HepG2 (cell line): ENCODE data around the gene IMP3. TPM values are rescaled to one million over a fixed set of nuclear protein-coding genes. Genes with fewer than 3 reads are reported as not detected.

Experiments
- FUBP1 ChIP-seq: sonication (generic); formaldehyde crosslinking; IDR thresholded peaks from 2 replicates; pipeline ENCODE4 v1.5.1; 2020; ENCODE audit warnings: missing genetic modification reagents, mild to moderate bottlenecking, borderline replicate concordance
- MEIS1 ChIP-seq: sonication (generic); formaldehyde crosslinking; IDR thresholded peaks from 2 replicates; pipeline ENCODE4 v1.9.0; 2021; ENCODE audit warnings: mild to moderate bottlenecking, missing genetic modification reagents, moderate library complexity, borderline replicate concordance
- SSRP1 ChIP-seq: IDR thresholded peaks from 2 replicates; pipeline ENCODE4 v1.6.1; 2016; ENCODE audit warnings: control low read depth
- TBL1XR1 ChIP-seq: fragments of 150-350 bp; IDR thresholded peaks from 2 replicates; pipeline ENCODE4 v1.6.1; 2014; ENCODE audit warnings: borderline replicate concordance, low read length; ENCODE audit not compliant: partially characterized antibody
- ZBTB40 ChIP-seq, 2 experiments: fragments of 450-650 bp in 1 of 2; sonication (generic) in 1 of 2; formaldehyde crosslinking in 1 of 2; IDR thresholded peaks; 2 replicates each; pipeline versions ENCODE4 v1.6.1 to v1.8.0; 2016 to 2022; ENCODE audit warnings: antibody characterized with exemption in 1 of 2, mild to moderate bottlenecking in 1 of 2, missing genetic modification reagents in 1 of 2
- ZNF3 ChIP-seq: IDR thresholded peaks from 2 replicates; pipeline ENCODE4 v1.7.0; 2017; ENCODE audit warnings: inconsistent platforms
- ZNF646 ChIP-seq: sonication (generic); formaldehyde crosslinking; IDR thresholded peaks from 2 replicates; pipeline ENCODE4 v1.9.0; 2021; ENCODE audit warnings: mild to moderate bottlenecking, missing genetic modification reagents
- ZNF672 ChIP-seq: sonication (generic); formaldehyde crosslinking; IDR thresholded peaks from 2 replicates; pipeline ENCODE4 v1.8.1; 2022; ENCODE audit warnings: missing genetic modification reagents
- ZNF749 ChIP-seq: sonication (generic); formaldehyde crosslinking; IDR thresholded peaks from 2 replicates; pipeline ENCODE4 v1.8.0; 2022; ENCODE audit warnings: mild to moderate bottlenecking, missing genetic modification reagents, moderate library complexity, borderline replicate concordance
- polyA plus RNA-seq, 8 experiments: library from polyadenylated mRNA; depleted of rRNA in 3 of 8; stranded (reverse) in 7 of 8; unstranded in 1 of 8; fragments of >200 nt; fragmentation: Illumina TruSeq in 4 of 8; extraction: Trizol in 4 of 8; gene quantifications; 2 replicates each; pipeline versions ENCODE4 v1.2.1 to v1.2.3, GENCODE V29; 2011 to 2016; ENCODE audit warnings: low read depth in 4 of 8, missing spikeins in 1 of 8, mixed read lengths in 1 of 8; ENCODE audit not compliant: insufficient read depth in 1 of 8
- total RNA-seq, 5 experiments: library from RNA; depleted of rRNA; stranded (reverse); fragments of >200 nt; fragmentation: Illumina TruSeq; extraction: Trizol; gene quantifications; 2 replicates each; pipeline ENCODE4 v1.2.3, GENCODE V29; 2016; ENCODE audit warnings: low read depth in 1 of 5

Gene IMP3
- total and polyA plus RNA-seq, 2 of the 13 experiments (the other 11 are each of a cell fraction or from before 2014, with no cell fraction given): 38.3 to 143 TPM

- TF ChIP-seq ZNF672 (CRISPR knock-in tag) (no peak), TBL1XR1 (no peak), ZBTB40 (IDR thresholded peaks at IDR 0.05) (no peak), ZBTB40 (CRISPR knock-in tag; IDR thresholded peaks at IDR 0.05) (0 out of 2 replicates have a peak, but pooled peaks have one; percentile 2), ZNF646 (CRISPR knock-in tag) (no peak), SSRP1 (CRISPR knock-in tag) (no peak), FUBP1 (CRISPR knock-in tag) (no peak), MEIS1 (CRISPR knock-in tag) (no peak), ZNF3 (CRISPR knock-in tag) (no peak), ZNF749 (CRISPR knock-in tag) (no peak)
Observed at GRCh38 chr15:75648156-75649000, 8.4 kb upstream of the IMP3 start (continued).
